COLO668 (cell line): Measurements from ENCODE around the gene CHAD.
"Not testable (repeated sequence)": the region's sequence is repeated elsewhere in the genome, so short reads cannot be mapped to it uniquely, and the experiment has no call there.

Experiments
- DNase-seq: peaks from one replicate; lab custom pipeline; 2025; ENCODE audit not compliant: unreplicated experiment; lab: John Stamatoyannopoulos, UW

CHAD gene

DNA sequence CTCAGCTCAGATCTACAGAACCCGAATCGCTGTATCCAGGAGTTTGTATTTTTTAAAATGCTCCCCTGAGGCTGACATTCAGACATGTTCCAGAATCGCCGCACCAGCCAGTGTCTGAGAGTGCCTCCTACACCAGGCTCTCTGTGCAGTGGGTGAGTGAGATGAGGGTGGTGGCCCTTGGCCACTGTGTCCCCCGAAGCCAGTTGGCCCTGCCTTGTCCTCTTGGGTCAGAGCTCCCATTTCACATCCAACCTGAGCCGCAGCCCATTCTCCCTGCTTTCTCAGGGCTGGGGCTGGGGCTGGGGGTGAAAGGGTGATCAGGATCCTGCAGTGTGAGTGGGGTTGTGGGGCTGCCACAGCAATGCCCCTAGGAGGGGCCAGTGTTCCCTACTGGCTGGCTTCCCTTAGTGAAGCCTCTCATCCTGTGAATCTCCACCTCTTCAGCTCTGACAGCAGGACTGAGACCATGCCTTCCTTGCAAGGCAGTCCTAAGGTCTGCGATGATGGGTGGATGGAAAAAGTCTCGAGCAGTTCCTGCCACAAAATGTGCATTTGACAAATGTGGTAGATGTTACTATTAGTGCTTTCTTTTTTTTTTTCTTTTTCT, 26.6 kb upstream of the CHAD start:
- DNase-seq = no peak

DNA sequence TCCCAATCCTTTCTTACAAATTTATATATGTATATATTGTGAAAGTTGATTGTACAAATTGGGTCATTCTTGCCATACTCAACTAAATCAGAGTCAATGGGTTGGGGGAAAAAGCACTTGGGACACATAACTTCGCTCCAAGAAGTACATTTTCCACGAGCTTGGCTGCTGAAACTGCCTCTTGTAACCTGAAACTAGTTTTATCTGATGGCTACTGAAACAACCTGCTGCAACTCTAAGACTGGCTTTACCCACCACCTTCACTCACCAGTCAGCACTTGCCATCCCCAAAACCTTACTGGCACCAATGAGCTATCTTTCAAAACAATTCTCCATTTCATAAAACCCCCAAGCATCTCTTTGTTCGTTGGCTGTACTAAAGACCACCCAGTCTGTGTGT, 25.1 kb upstream of the CHAD start:
- no peak for DNase-seq

DNA sequence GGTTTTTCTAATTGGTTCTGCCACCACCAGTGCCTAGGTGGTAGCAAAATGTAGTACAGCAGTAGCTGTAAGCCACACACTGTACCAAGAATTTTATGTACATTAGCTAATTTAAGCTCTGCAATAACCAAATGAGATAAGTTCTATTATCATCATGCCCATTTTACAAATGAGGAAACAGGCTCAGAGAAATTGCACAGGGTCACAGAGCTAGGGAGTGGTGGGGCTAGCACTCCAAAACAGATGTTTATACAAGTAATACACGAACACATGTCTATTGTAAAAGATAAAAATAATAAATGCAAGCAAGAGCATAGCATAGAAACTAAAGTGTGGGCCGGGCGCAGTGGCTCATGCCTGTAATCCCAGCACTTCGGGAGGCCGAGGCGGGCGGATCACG, 23.5 kb upstream of the CHAD start:
- no peak for DNase-seq

DNA sequence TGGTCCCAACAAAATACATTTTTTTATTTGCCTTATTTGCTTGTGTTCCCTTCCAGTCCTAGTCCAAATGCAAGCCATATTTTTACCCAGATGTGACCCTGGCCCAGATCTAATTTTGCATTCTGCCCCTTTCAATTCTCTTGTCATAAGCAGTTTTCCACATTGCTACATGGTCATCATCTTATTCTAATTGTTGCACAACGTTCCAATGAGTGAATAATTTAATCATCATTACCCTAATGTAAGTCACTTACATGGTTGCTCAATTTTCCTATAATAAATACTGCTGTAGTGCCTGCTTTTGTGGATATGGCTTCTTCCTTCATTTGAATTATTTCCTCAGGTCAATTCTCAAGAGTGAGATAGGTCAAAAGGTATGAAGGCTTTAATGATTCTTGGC, 22.8 kb upstream of the CHAD start:
- DNase-seq = no peak

DNA sequence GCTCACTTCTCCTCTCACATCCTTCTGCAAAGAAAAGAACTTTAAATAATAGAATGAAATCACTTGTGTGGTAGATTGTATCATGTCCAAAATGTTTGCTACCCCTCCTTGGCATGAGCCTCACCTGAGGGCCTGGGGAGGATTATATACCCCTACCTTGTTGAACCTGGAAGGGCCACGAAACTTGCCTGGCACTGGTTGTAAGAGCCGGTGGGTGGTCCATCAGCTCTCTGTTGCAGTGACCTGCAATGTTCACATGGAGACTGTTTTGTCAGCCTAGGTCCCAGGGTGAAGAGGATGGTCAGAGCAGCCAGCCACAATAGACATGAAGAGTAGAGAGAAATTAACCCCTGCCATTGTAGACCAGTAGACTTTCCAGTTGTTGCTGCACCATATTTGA, 20.2 kb upstream of the CHAD start:
- DNase-seq = no peak

DNA sequence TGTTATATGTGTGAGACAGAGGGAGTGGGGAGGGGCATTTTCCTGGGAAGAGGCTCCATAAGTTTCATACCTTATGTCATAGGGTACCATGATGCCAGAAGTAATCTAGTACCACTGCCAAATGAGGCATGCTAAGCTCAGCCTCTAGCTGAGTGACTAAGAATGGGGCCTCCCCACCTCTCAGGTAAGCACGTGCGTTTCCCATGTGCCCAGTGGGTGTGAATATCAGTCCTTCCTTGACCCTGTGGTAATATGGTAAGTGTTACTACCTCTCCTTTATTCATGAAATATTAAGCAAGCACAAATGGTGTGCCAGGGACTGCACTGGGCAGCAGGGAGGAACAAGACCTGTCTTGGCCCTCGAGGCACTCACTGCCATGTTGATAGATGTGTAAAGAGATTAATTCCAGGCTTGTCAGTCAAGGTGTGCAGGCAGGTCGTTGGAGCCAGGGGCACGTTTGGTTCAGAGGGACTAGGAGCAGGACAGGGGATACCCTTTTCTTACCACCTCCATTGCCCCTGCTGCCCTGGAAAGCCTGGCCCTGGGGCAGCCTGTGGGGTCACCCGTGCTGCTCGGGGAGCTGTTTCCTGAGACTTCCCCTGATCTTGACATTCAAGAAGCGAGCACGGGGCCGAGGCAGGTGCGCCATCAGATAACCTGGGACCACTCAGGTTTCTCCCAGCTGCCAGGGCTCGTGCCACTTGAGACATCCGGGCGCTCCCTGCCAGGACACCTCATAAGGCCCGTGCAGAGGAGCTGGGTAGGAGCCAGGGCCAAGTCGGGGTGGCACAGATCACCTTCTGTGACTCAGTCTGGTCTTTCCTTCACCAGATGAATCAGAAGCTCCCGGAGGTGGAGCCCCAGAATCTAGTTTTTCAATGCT, 18.8 kb upstream of the CHAD start:
- DNase-seq = no peak

DNA sequence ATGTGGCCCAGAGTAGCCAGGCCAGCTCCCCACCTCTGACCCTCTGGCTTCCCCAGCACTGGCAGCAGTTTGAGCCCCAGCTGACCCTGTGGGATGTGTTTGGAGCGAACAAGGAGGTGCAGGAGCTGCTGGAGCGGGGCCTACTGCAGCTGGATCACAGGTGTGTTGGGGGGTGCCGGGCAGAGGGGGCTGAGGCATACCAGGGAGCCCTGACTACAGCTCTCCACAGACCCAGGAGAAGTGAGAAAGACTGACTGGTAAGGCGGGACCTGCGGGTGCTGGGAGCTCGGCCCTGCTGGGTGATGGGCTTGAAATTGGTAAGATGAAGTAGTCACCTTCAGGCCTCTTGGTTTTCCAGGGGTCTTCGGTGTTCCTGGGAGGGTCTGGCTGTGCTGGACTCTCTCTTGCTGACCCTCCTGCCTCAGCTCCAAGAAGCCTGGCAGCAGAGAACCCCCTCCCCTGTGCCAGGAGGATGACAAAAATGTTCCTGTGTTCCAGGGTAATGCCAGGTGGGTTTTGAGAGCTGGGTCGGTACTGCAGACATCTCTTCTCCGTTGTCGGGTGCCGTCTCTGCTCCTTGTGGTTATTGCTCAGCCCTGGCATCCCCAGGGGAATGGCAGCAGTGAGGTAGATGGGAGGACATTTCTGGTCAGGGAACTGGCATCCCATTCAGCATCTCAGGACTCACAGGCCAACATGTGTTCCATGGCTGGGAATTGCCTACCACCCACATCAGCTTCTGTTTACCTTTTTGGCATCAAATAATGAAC, 15.9 kb upstream of the CHAD start:
- DNase-seq = no peak

DNA sequence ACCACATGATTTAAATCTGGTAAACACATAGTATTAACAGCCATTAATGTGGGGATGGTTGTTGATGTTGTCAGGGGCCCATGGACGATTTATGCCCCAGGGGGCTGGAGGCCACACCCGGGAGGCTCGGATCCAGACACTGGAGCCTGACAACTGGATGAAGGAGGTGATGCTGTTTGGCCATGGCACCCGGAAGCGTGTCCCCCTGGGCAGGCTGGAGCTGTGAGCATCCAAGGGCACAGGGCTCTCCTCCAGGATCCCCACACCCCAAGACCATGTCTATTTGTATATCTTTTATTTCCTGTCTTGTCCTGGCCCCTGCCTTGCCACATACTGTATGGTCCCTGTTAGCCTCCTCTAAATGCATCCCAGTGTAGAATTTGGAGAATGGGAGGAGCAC, 14.6 kb upstream of the CHAD start:
- DNase-seq = no peak

DNA sequence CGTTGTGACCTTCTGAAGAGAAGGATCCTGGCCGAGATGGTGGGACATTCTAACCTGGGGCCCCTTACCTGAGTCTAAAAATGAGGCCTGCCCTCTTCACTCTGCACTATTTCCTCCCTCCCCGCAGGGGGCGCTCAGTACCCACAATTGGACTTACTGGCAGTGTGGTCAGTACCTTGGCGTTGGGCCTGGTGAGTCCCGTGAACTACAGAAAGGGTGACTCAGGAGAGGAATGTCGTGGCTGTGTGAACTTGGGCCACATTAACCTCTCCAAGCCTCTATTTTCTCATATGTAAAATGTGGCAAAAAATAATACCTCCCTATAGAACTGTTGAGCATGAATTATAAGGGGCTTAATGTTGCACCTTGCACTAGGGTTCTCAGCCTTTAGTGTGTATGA, 13.8 kb upstream of the CHAD start:
- peak; percentile 61 for DNase-seq

DNA sequence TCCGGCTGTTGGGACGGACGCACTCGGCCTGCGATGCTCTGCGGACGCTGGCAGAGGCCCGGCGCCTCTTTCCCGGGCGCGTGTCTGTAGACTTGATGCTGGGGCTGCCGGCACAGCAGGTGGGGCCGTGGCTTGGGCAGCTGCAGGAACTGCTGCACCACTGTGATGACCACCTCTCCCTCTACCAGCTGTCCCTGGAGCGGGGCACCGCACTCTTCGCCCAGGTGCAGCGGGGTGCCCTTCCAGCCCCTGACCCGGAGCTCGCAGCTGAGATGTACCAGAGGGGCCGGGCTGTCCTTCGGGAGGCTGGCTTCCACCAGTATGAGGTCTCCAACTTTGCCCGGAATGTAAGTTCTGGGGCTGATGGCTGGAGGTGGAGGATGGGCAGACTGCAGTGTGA, 13.4 kb upstream of the CHAD start:
- DNase-seq = no peak

DNA sequence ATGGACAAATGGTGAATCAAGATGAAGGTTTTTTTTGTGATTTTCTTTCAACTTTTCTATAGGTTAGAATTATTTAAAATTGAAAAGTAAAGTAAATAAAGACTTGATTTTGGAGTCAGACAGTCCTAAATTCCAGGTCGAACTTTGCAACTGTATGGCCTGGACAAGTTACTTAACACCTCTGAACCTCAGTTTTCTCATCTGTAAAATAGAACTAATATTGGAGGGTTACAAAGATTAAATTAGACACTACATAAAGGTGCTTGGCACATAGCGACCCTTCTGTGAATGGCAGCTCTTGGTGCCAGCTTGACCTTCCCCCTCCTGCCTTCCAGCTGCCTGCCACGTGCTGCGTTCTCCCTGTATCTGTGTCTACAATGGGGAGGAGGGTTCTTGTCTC, 13.0 kb upstream of the CHAD start:
- no peak for DNase-seq

DNA sequence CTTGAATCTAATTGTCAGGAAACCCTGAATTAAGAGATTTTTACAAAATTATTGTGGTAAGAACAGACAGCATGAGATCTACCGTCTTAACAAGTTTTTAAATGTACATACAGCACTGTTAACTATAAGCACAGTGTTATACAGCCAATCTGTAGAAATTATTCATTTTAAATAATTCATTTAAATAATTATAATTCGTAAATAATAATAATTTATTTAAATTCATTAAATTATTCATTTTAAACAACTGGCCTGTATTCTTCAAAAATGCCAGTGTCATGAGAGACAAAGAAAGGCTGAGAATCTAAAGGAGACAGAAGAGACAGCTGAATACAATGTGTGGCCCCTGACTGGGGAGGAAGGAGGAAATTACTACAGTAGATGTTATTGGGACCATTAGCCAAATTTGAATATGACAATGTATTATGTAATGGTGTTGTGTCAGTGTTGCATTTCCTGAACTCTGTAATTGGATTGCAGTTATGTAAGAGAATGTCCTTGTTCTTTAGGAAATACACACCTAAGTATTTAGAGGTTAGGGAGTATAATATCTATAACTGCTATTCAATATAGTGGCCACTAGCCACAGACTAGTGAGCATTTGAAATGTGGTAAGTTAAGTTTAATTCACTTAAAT, 12.3 kb upstream of the CHAD start:
- DNase-seq = no peak

DNA sequence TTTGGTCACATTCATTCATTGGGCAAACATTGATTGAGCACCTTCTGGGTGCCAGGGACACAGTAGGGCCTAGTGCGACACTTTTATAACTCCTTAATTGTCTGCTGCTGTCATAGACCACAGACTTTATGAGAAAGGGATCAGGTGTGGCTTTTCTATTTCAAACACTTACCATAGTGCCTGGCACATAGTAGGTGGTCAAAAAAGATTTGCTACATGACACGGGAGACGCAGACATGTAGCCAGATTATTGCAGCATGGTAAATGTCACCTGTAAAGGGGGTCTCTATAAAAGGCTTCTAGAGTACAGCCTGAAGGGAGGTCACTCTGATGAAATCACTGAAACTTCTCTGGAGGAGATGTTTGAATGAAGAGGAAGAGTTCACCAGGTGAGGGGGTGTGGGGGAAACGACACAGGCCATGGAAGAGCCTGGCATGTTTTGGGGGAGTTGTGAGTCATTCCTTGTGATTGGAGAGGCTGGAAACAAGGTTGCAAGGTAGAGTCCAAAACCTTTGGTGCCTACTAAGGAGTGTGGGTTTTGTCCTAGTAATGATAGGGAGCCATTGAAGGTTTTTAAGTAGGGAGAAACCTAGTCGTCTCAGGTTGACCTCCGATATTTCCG, 11.6 kb upstream of the CHAD start:
- no peak for DNase-seq

DNA sequence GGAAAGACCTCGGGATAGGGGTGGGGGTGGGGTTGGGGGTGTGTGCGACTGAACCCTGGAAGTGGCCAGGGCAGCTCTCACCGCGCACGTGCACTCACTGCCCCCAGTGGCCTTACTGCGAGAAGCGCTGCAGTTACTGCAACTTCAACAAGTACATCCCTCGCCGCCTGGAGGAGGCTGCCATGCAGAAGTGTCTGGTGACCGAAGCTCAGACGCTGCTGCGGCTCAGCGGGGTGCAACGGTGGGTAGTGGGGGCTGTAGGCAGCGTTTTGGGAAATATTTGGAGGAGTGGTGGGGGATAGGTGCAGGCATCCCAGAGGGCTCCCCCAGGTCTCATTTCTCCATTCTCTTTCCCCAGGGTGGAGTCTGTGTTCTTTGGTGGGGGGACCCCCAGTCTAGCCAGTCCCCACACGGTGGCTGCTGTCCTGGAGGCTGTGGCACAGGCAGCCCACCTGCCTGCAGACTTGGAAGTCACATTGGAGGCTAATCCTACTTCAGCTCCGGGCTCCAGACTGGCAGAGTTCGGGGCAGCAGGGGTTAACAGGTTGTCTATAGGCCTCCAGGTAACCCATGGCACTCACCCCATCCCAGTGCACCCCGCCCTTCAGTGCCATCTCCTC, 11.0 kb upstream of the CHAD start:
- DNase-seq = peak; percentile 63

DNA sequence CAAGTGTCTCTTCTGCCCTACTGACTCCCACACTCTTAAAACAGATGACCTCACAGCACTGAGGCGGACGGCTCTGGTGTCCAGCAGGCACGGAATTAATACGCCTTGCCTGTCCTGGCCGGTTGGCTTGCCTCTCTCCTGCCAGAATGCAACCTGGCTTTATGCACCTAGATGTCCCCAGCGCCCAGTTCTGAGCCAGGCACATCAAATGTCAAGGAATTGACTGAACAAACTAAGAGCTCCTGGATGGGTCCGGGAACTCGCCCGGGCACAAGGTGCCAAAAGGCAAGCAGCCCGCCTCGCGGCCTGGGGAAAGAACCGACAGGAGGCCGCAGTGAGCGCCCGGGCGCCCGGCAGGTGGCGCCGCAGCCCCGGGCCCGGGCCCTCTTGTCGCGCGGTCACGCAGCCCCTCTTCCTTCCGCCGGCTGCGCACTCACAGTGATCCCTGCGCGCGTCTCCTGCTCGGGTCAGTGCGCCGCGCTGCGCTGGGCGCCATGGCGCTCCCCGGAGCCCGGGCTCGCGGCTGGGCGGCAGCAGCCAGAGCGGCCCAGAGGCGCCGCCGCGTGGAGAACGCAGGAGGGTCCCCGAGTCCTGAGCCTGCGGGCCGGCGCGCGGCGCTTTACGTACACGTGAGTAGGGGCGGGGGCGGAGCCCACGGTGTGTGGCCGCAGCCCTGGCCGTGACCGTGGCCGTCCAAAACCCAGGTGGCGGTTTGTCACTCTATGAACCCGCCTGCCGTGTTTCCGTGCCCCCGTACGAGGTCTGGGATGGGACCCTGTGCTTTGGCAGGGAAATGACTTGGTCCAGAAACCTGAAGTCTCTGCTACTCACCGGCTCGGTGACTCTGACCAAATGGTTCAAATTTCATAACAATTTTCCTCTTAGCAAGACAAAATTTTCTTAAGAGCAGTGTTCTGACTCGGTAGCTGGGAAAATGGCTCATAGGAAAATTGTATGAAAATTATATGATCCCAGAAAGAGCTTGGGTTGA, 10.0 kb upstream of the CHAD start, which contains the start of gene RSAD1:
Gene RSAD1, plus strand, starts transcription at position 470 of the 991 bp plus-strand sequence. Its CDS starts 25 bp downstream, at position 495.
- peak; percentile 91 for DNase-seq

DNA sequence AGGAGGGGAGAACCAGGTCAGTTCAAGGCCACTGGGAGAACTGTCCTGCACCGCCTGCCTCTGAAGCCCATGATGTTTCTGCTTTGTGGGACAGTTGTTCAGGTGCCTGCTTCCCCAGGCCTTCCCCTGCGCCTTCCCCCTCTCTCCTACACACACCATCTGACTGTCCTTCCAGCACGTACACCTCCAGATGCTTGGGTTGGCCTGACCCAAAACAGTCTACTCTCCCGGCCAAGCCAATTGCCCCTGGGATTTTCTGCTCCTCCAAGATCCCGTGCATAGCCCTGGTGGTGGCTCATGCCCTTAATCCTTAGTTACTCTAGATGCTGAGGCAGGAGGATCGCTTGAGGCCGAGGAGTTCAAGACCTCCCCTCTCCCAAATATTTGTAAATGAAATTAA, 9.3 kb upstream of the CHAD start:
- DNase-seq = no peak

DNA sequence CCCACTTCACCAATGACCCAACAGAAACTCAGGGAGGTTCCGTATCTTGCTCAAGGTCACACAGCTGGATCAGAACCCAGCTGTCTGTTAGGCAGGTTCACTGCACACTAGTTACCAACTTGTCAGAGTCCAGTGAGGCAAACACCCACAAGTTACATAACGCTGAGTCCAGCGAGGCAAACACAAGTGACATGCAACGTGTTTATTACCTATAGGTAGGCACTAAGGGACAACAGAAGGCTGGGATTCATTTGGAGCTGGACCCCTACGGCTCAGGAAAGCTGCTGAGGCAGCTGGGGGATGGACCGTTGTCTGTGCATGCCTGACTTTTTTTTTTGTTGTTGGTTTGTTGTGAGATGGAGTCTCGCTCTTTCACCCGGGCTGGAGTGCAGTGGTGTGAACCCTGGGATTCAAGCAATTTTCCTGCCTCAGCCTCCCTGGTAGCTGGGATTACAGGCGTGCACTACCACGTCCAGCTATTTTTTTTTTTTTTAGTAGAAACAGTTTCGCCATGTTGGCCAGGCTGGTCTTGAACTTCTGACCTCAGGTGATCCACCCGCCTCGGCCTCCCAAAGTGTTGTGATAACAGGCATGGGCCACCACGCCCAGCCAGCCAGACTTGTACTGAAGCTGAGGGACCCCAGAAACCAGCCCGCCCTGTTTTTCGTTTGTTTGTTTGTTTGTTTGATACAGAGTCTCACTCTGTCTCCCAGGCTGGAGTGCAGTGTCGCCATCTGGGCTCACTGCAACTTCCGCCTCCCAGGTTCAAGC, 8.1 kb upstream of the CHAD start:
- DNase-seq = no peak

DNA sequence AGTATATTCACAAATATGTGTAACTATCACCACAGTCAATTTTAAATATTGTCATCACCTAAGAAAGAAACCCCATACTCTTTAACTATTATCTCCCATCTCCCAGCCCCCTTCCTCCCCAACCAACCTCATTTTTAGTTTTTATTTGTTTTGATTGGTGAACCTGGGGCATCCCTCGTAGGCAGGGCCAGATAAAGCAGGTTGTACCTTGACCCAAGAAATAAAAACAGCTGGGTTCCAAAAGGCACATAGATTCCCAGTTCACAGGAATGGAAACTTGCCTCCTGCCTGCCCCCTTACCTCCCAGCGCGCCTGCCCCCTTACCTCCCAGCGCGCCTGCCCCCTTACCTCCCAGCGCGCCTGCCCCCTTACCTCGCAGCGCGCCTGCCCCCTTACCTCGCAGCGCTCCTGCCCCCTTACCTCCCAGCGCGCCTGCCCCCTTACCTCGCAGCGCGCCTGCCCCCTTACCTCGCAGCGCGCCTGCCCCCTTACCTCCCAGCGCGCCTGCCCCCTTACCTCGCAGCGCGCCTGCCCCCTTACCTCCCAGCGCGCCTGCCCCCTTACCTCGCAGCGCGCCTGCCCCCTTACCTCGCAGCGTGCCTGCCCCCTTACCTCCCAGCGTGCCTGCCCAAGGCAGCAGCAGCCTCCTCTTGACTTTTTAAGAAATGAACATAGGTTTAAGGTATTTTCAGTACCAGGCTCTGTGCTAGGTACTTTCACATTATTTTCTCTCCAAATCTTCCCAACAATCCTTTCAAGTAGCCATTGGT, 7.3 kb upstream of the CHAD start:
- DNase-seq = not testable (repeated sequence)
